K562 (cell line): ENCODE results near the gene TMEM156.

Experiments used
- ATF7 ChIP-seq: fragments of 450-650 bp; IDR thresholded peaks from 2 replicates; pipeline ENCODE4 v1.7.1; 2014; ENCODE audit warnings: mild to moderate bottlenecking, moderate library complexity
- BHLHE40 ChIP-seq: IDR thresholded peaks from 2 replicates; pipeline ENCODE4 v1.6.1; 2011; ENCODE audit warnings: low read length, improper control_type of control experiment
- CTCF ChIP-seq, 3 experiments: IDR thresholded peaks in 2 of 3; conservative IDR thresholded peaks in 1 of 3; 2 replicates each; pipeline ENCODE4 v1.5.1; 2011 to 2012; ENCODE audit warnings: low read length in 3 of 3, mild to moderate bottlenecking in 3 of 3, control low read depth in 2 of 3, improper control_type of control experiment in 1 of 3, inconsistent platforms in 1 of 3, low read depth in 1 of 3, mixed read lengths in 1 of 3, moderate library complexity in 1 of 3; ENCODE audit not compliant: insufficient read depth in 2 of 3
- KAT7 ChIP-seq: sonication (generic); formaldehyde crosslinking; IDR thresholded peaks from 2 replicates; pipeline ENCODE4 v1.8.0; 2022; ENCODE audit warnings: missing genetic modification reagents, mild to moderate bottlenecking, borderline replicate concordance
- NFIC ChIP-seq: fragments of 450-650 bp; IDR thresholded peaks from 2 replicates; pipeline ENCODE4 v1.6.1; 2017; ENCODE audit warnings: mild to moderate bottlenecking, inconsistent platforms
- TARDBP ChIP-seq: fragments of 450-650 bp; IDR thresholded peaks from 2 replicates; pipeline ENCODE4 v1.6.1; 2016
- UBTF ChIP-seq, 2 experiments: IDR thresholded peaks; 2 replicates each; pipeline ENCODE4 v1.6.1; 2012; ENCODE audit warnings: improper control_type of control experiment in 2 of 2, low read depth in 2 of 2, low read length in 2 of 2, borderline replicate concordance in 1 of 2

- no peak for TF ChIP-seq CTCF (IDR thresholded peaks at IDR 0.05 in 2 of 3, conservative IDR thresholded peaks at IDR 0.05 in 1 of 3; ENCODE audit: insufficient read depth in 2 of 3, low read depth in 1 of 3, low read length in 3 of 3)
- no peak for TF ChIP-seq NFIC
- no peak for TF ChIP-seq ATF7
- no peak for TF ChIP-seq KAT7 (CRISPR knock-in tag)
- no peak for TF ChIP-seq UBTF (IDR thresholded peaks at IDR 0.05; ENCODE audit: borderline replicate concordance in 1 of 2, low read depth in 2 of 2, low read length in 2 of 2)
- no peak for TF ChIP-seq BHLHE40
- TF ChIP-seq TARDBP, result no peak
Observed at GRCh38 chr4:39021631-39022030, 10.6 kb downstream of the TMEM156 start.
